NCI-H460 (cell line): Measurements from ENCODE around the gene KRTAP10-7. TPM values are rescaled to one million over a fixed set of nuclear protein-coding genes. Genes with fewer than 3 reads are reported as not detected.
"Not testable (repeated sequence)": the region's sequence is repeated elsewhere in the genome, so short reads cannot be mapped to it uniquely, and the experiment has no call there.

Experiments used
- DNase-seq: peaks from one replicate; pipeline ENCODE4 v3.0.0-alpha.2; 2016; ENCODE audit warnings: low read depth; ENCODE audit errors: extremely low read depth
- total RNA-seq: library from RNA; depleted of rRNA; stranded (reverse); fragments of >200 nt; shearing (Covaris generic); gene quantifications from 2 replicates; pipeline ENCODE4 v1.2.3, GENCODE V29; 2014

Gene KRTAP10-7
- total RNA-seq, 1 experiment from 2014 or later = not detected

DNA sequence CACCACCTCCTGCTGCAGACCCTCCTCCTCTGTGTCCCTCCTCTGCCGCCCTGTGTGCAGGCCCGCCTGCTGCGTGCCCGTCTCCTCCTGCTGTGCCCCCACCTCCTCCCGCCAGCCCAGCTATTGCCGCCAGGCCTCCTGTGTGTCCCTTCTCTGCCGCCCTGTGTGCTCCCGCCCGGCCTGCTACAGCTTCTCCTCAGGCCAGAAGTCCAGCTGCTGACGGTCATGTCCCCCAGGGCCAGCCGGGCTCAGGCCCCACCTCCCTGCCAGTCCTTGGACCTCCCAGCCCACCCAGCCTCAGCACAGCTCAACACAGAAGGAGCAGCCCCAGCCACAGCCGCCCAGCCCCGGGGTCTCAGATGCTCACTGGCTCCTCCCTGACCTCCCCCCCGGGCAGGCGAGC, 27.4 kb downstream of the KRTAP10-7 start:
- not testable (repeated sequence) for DNase-seq

DNA sequence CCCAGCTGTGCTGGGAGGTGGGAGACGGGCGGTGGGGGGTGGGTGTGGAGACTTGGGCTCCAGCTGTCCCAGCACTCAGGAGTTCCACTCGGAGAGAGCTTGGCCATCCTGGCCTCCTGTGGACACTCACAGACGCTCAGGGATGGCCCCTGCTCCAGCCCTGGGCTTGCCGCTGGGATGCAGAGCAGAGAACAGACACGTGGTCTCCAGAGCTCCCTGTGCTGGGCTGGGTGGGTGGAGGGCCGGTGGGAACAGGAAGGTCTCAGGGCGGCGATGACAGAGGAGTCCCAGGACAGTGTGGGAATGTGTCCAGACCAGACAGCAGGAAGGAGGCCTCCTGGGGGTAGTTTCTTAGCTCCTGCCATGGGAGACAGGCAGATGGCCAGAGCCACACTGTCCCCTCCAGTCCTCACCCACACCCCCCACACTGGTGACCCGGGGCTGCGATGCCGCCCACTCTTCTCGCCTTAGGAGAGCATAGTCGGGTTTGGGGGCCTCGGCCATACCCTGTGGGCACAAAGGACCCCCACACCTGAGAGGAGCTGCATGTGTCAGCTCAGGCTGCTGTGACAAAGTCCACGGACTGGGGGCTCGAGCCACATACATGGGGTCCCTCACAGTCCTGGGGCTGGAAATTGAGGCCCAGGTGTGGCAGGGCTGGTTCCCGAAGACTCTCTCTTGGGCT, 28.5 kb downstream of the KRTAP10-7 start:
- DNase-seq = no peak

DNA sequence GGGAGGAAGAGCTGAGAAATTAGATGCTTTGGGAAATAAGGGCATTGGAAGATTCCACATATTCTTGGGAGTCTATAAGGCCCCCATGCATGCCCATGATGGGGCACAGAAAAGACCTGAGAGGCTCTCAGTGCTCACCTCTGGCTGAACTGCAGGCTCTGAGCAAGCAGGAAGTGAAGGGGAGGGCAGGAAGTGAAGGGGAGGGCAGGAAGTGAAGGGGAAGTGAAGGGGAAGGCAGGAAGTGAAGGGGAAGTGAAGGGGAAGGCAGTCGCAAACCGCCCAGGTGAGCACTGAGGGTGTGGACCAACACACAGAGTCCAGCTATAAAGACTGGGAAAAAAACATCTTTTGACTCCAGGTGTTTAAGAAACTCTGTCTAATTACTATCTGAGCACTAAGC, 30.0 kb downstream of the KRTAP10-7 start:
- DNase-seq = no peak

GRCh38 chr21:44632067-44632466, 31.7 kb downstream of the KRTAP10-7 start:
- DNase-seq = no peak

DNA sequence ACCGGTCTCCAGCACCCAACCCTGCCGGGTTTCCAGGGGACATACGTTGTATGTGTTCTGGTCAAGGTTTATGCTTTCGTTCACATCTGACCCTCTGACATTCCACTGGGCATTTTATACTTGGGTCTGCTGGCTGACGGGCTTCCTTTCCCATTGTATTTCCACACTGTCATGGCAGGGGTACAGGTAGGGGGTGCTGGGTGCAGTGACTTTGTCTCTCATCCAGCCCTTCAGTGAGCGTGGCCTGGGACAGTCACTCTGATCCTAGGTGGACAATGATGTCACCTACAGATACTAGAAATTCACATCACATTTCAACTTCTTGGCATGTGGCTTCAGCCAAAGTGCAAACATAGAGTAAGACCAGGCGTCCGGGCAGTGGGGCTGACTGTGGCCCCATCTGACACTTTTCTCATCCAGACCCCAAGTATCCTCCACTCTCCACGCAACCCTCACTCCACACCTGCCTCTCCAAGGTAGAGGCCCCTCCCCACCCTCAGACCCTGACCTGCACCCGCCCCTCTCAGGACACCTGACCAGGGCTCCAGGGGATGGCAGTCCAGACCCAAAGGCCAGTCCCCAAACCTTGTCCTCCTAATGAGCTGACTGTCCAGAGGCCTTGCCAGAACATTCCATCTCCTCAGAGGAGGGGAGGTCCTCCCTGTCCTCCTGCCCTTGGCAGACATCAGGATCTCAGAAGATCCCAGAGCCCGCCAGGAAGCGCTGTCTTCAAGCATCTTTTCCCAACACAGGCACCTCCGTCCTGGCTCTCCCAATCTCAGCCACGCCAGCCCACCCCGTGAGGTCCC, 36.0 kb downstream of the KRTAP10-7 start:
- DNase-seq = no peak

GRCh38 chr21:44637018-44637850, 36.8 kb downstream of the KRTAP10-7 start, which contains the start of gene KRTAP10-10:
KRTAP10-10 (plus strand) TSS chr21:44637356; CDS start chr21:44637418, 62 bp downstream.
- no peak for DNase-seq

DNA sequence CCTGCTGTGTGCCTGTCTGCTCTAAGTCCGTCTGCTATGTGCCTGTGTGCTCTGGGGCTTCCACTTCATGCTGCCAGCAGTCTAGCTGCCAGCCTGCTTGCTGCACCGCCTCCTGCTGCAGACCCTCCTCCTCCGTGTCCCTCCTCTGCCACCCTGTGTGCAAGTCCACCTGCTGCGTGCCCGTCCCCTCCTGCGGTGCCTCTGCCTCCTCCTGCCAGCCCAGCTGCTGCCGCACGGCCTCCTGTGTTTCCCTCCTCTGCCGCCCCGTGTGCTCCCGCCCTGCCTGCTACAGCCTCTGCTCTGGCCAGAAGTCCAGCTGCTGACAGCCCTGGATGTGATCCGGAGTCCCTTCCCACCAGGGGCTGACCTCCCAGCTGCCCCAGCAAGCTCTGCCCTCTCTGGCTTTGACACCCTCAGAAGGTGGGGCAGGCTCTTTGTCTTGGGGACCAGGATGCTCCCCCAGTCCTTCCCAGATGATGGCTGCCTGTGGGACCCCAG, 37.5 kb downstream of the KRTAP10-7 start:
- not testable (repeated sequence) for DNase-seq

DNA sequence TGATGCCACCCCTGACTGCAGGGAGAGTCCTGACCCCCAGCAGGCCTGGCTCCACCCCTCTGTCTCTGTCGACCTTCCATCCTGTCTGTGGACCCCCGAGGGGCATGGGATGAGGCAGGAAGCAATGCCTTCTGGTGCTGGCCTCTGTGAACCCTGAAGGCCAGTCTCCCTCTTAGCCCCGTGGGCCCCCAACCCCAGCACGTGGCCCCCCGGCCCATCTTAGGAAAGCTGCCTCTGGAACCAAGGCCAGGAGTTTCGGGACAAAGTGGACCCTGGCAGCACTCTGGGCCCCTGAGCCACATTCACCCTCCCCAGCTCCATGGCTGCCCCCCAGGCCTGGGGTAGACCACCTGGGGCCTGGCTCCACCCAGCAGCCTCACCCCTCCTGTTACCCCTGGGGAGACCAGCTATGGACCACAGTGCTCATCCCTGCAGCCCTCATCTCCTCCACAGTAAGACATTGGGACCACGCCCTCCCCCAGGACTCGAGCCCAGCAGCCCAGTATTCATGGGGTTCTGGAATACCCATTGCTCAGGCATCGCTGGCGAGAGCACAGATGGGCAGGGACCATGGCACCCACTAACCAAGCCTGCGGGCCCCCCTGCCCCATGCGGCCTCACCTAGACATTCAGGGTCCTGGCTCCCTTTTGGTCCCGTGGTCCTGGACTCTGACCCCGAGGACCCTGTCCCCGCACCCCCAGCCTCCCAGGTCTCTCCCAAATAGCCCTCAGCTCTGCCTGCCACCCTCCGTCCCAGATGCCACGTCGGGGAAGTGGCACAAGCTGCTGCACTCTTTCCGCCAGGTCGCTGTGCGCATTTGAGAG, 38.3 kb downstream of the KRTAP10-7 start:
- not testable (repeated sequence) for DNase-seq

DNA sequence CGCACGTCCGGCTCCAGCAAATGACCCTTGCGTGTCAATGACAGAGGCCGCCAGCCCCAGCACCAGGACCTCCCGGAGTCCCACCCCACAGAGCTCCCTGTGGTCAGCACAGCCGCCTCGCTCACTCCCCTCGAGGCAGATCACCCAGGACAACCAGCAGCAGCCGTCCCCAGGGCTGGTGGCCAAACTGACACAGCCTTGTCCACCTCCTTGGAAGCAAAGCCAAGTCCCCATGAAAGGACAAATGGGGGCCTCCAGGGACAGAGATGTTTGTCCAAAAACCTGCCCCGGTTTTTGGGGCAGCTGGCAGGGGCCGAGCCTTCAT, 38.9 kb downstream of the KRTAP10-7 start:
- DNase-seq = no peak

- DNase-seq = no peak
Measured at GRCh38 chr21:44640761-44641160, 40.4 kb downstream of the KRTAP10-7 start.

GRCh38 chr21:44643741-44644310, 43.4 kb downstream of the KRTAP10-7 start:
- no peak for DNase-seq

DNA sequence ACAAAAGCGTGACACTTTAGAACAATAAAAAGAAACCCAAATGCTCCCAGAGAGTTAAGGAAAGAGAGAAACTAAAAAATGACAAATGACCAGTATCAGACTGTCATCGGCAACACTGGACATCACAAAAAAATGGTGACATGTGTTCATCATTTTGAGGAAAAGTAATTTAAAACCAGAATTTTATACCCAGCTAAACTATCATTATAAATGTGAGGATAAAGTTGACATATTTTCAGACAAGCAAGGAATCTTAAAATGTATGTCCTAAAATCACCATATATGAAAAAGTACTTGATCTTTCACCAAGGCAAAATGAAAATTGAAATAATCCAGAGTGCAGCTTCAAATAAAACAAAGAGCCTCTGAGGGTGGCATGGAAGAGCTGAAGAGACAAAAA, 44.5 kb downstream of the KRTAP10-7 start:
- DNase-seq = no peak

DNA sequence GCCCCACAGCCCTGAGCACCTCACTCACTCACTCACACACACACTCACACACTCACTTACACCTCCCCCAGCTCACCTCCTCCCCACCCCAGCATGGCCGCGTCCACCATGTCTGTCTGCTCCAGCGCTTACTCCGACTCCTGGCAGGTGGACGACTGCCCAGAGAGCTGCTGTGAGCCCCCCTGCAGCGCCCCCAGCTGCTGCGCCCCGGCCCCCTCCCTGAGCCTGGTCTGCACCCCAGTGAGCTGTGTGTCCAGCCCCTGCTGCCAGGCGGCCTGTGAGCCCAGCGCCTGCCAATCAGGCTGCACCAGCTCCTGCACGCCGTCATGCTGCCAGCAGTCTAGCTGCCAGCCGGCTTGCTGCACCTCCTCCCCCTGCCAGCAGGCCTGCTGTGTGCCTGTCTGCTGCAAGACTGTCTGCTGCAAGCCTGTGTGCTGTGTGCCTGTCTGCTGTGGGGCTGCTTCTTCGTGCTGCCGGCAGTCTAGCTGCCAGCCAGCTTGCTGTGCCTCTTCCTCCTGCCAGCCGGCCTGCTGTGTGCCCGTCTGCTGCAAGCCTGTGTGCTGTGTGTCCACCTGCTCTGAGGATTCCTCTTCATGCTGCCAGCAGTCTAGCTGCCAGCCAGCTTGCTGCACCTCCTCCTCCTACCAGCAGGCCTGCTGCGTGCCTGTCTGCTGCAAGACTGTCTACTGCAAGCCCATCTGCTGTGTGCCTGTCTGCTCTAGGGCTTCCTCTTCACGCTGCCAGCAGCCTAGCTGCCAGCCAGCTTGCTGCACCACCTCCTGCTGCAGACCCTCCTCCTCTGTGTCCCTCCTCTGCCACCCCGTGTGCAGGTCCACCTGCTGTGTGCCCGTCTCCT, 46.2 kb downstream of the KRTAP10-7 start, which contains the start of gene KRTAP10-11:
Gene KRTAP10-11, plus strand, starts transcription at position 49 of the 856 bp plus-strand sequence. Its CDS starts 45 bp downstream, at position 94.
- DNase-seq = not testable (repeated sequence)

GRCh38 chr21:44647222-44647552, 46.8 kb downstream of the KRTAP10-7 start:
- no peak for DNase-seq

- DNase-seq = no peak
Measured at GRCh38 chr21:44648557-44649311, 48.3 kb downstream of the KRTAP10-7 start.

DNA sequence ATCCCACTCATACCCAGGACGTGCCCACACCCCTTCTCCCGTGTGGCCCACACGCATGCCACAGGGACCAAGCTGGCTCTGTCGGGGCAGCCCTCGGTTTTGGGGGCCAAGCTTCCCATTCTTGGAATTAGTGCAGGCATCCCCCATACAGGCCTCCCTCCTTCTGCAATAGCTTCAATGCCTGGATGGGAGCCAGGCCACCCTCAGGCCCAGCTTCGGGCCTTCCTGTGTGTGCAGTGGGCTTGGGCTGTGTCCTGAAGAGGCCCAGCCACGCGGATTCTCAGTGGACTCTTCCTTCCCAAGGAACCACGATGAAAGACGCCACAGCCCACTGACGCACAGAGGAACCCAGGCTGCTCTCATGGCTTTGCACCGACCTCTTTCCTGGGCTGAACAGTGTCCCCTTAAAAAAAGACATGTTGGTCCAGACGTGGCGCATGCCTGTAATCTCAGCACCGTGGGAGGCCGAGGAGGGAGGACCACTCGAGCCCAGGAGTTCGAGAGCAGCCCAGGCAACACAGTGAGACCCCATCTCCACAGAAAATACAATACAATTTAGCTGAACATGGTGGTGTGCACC, 49.2 kb downstream of the KRTAP10-7 start:
- DNase-seq = no peak

DNA sequence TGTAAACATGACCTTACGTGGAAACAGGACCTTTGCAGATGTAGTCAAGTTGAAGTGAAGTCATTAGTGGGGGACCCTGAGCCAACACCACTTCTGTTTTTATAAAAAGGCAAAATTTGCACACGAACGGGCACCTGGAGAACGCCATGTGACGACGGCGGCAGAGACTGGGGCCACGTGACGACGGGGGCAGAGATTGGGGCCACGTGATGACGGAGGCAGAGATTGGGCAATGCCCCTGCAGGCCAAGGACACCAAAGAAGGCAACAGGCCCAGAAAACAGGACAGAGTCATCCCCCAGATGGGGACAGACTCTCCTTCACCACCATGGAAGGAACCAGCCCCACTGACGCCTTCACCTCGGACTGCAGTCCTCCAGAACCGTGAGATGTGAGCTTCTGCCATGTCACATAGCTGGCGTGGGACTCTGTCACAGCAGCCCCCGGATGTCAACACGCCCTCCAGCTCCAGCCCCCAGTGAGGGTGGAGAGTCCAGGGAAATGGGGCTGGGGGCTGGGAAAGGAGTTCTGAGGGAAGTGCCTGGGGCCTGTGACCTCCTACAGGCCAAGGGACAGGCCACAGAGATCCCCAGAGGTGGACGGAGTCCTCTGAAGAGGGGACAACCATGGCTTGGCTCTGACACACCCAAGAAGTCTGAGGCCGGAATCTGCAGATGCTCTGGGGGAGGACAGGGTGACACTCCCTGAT, 50.0 kb downstream of the KRTAP10-7 start:
- no peak for DNase-seq
